HEK293 (cell line): ENCODE data around the gene CNOT4.
A peak's percentile ranks its signal among the peaks of the same experiment; 100 is the strongest.
"Not testable (repeated sequence)": the region's sequence is repeated elsewhere in the genome, so short reads cannot be mapped to it uniquely, and the experiment has no call there.

Experiments
- CTCF ChIA-PET: fragments of 350-600 bp; formaldehyde crosslinking; extraction: SDS; loops from one replicate; lab custom pipeline; 2021; ENCODE audit warnings: antibody characterized with exemption; lab: Yijun Ruan, JAX
- POLR2A ChIA-PET: fragments of 300-600 bp; formaldehyde crosslinking; extraction: SDS; loops from one replicate; lab custom pipeline; 2020; ENCODE audit warnings: antibody characterized with exemption, inconsistent platforms; lab: Yijun Ruan, JAX
- H3K27ac ChIP-seq: fragments of 200-500 bp; sonication (Bioruptor generic); 2 replicates; pipeline ENCODE4 v1.5.1; 2014; ENCODE audit warnings: low read depth, low read length, control low read depth, inconsistent platforms; ENCODE audit errors: extremely low read depth
- H3K36me3 ChIP-seq, 2 experiments: fragments of 200-500 bp in 1 of 2; sonication (Bioruptor generic) in 1 of 2; 1 replicate in 1 of 2; 2 replicates in 1 of 2; pipeline ENCODE4 v1.5.1; 2014 to 2017; ENCODE audit warnings: inconsistent platforms in 2 of 2, low read length in 2 of 2; ENCODE audit not compliant: control insufficient read depth in 2 of 2, insufficient read depth in 1 of 2
- H3K4me1 ChIP-seq: fragments of 200-500 bp; sonication (Bioruptor generic); 2 replicates; pipeline ENCODE4 v1.5.1; 2014; ENCODE audit warnings: mild to moderate bottlenecking, low read length, inconsistent platforms; ENCODE audit not compliant: control insufficient read depth, insufficient read depth
- H3K4me3 ChIP-seq: 2 replicates; pipeline ENCODE4 v1.5.1; 2011; ENCODE audit warnings: low read depth, mild to moderate bottlenecking, control low read depth, low read length, moderate library complexity
- H3K9me3 ChIP-seq: fragments of 200-500 bp; sonication (Bioruptor generic); 2 replicates; pipeline ENCODE4 v1.5.1; 2014; ENCODE audit warnings: low read depth, low read length, inconsistent platforms; ENCODE audit not compliant: control insufficient read depth, insufficient read depth
- HOXC10 ChIP-seq: sonication (generic); formaldehyde crosslinking; IDR thresholded peaks from 2 replicates; pipeline ENCODE4 v1.8.1; 2023; ENCODE audit warnings: mild to moderate bottlenecking, missing genetic modification reagents
- KLF17 ChIP-seq: fragments of 450-650 bp; formaldehyde crosslinking; IDR thresholded peaks from 2 replicates; pipeline ENCODE4 v1.5.1; 2016; ENCODE audit warnings: missing biosample characterization, missing genetic modification characterization
- RBAK ChIP-seq: fragments of 450-650 bp; formaldehyde crosslinking; IDR thresholded peaks from 2 replicates; pipeline ENCODE4 v1.5.1; 2016; ENCODE audit warnings: missing biosample characterization, missing genetic modification characterization
- ZBTB26 ChIP-seq: fragments of 450-650 bp; formaldehyde crosslinking; optimal IDR thresholded peaks from 2 replicates; pipeline ENCODE3; 2016; ENCODE audit warnings: missing biosample characterization, mild to moderate bottlenecking, missing genetic modification characterization
- ZBTB48 ChIP-seq: fragments of 450-650 bp; formaldehyde crosslinking; IDR thresholded peaks from 2 replicates; pipeline ENCODE4 v1.5.1; 2016; ENCODE audit warnings: missing biosample characterization, missing genetic modification characterization
- ZNF121 ChIP-seq: fragments of 450-650 bp; formaldehyde crosslinking; IDR thresholded peaks from 2 replicates; pipeline ENCODE4 v1.5.1; 2016; ENCODE audit warnings: missing biosample characterization, missing genetic modification characterization
- ZNF132 ChIP-seq: fragments of 450-650 bp; formaldehyde crosslinking; IDR thresholded peaks from 2 replicates; pipeline ENCODE4 v1.5.1; 2017; ENCODE audit warnings: missing biosample characterization, missing genetic modification characterization, borderline replicate concordance
- ZNF211 ChIP-seq: fragments of 450-650 bp; formaldehyde crosslinking; IDR thresholded peaks from 2 replicates; pipeline ENCODE4 v1.5.1; 2016; ENCODE audit warnings: low read depth, missing biosample characterization, missing genetic modification characterization
- ZNF311 ChIP-seq: fragments of 450-650 bp; formaldehyde crosslinking; IDR thresholded peaks from 2 replicates; pipeline ENCODE4 v1.5.1; 2017; ENCODE audit warnings: missing biosample characterization, missing genetic modification characterization, borderline replicate concordance
- ZNF37A ChIP-seq: fragments of 450-650 bp; IDR thresholded peaks from 2 replicates; pipeline ENCODE4 v1.5.1; 2018; ENCODE audit warnings: missing biosample characterization, missing genetic modification characterization
- ZNF529 ChIP-seq: fragments of 450-650 bp; formaldehyde crosslinking; IDR thresholded peaks from 2 replicates; pipeline ENCODE4 v1.5.1; 2017; ENCODE audit warnings: missing genetic modification characterization, missing biosample characterization; ENCODE audit not compliant: insufficient replicate concordance
- ZNF544 ChIP-seq: fragments of 450-650 bp; formaldehyde crosslinking; IDR thresholded peaks from 2 replicates; pipeline ENCODE4 v1.5.0; 2017; ENCODE audit warnings: missing biosample characterization, missing genetic modification characterization
- ZNF843 ChIP-seq: fragments of 450-650 bp; formaldehyde crosslinking; IDR thresholded peaks from 2 replicates; pipeline ENCODE4 v1.5.1; 2016; ENCODE audit warnings: missing biosample characterization, missing genetic modification characterization
- TF ChIP-seq, protein P1 (sequence below): sonication (generic); formaldehyde crosslinking; IDR thresholded peaks from 2 replicates; pipeline ENCODE4 v1.8.1; 2022; ENCODE audit warnings: mild to moderate bottlenecking, moderate library complexity, missing genetic modification reagents
- TF ChIP-seq, protein P2 (sequence below): fragments of 450-650 bp; formaldehyde crosslinking; IDR thresholded peaks from 2 replicates; pipeline ENCODE4 v1.5.1; 2017; ENCODE audit warnings: missing biosample characterization, missing genetic modification characterization
- TF ChIP-seq, protein P3 (sequence below): fragments of 450-650 bp; formaldehyde crosslinking; IDR thresholded peaks from 2 replicates; pipeline ENCODE4 v1.5.1; 2016; ENCODE audit warnings: missing biosample characterization, missing genetic modification characterization, low read depth
- TF ChIP-seq, protein P4 (sequence below): fragments of 450-650 bp; formaldehyde crosslinking; IDR thresholded peaks from 2 replicates; pipeline ENCODE4 v1.5.1; 2016; ENCODE audit warnings: missing biosample characterization, missing genetic modification characterization

The CNOT4 gene

GRCh38 chr7:135475521-135475920 is 34.4 kb downstream of the CNOT4 start:
- POLR2A ChIA-PET = no interaction called here
- CTCF ChIA-PET = interaction anchor here (0.7 to 1.1 kb wide), 2 partner anchors 38 to 201 kb away, joined by 3 read pairs; no protein-coding TSS in a partner anchor
- TF ChIP-seq ZNF121 = 0 out of 2 replicates have a peak, but pooled peaks have one; percentile 47
- no peak for TF ChIP-seq RBAK (tag by site-specific recombination)
- no peak for TF ChIP-seq HOXC10 (CRISPR knock-in tag)
- TF ChIP-seq, protein P1, sequence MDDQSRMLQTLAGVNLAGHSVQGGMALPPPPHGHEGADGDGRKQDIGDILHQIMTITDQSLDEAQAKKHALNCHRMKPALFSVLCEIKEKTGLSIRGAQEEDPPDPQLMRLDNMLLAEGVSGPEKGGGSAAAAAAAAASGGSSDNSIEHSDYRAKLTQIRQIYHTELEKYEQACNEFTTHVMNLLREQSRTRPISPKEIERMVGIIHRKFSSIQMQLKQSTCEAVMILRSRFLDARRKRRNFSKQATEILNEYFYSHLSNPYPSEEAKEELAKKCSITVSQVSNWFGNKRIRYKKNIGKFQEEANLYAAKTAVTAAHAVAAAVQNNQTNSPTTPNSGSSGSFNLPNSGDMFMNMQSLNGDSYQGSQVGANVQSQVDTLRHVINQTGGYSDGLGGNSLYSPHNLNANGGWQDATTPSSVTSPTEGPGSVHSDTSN = no peak
- TF ChIP-seq, protein P2, sequence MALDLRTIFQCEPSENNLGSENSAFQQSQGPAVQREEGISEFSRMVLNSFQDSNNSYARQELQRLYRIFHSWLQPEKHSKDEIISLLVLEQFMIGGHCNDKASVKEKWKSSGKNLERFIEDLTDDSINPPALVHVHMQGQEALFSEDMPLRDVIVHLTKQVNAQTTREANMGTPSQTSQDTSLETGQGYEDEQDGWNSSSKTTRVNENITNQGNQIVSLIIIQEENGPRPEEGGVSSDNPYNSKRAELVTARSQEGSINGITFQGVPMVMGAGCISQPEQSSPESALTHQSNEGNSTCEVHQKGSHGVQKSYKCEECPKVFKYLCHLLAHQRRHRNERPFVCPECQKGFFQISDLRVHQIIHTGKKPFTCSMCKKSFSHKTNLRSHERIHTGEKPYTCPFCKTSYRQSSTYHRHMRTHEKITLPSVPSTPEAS (tag by site-specific recombination) = peak; percentile 33
- no peak for TF ChIP-seq ZNF211 (tag by site-specific recombination)

DNA sequence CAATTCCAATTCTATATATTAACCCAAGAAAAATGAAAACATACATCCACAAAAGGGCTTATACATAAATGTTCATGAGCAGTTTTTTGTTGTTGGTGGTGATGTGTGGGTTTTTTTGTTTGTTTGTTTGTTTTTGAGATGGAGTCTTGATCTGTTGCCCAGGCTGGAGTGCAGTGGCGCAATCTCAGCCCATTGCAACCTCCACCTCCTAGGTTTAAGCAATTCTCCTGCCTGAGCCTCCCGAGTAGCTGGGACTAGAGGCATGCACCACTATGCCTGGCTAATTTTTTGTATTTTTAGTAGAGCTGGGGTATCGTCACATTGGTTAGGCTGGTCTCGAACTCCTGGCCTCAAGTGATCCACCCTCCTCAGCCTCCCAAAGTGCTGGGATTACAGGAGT is 40.2 kb downstream of the CNOT4 start:
- H3K4me3 ChIP-seq, H3K4me1 ChIP-seq, POLR2A ChIA-PET, H3K27ac ChIP-seq, H3K36me3 ChIP-seq, H3K9me3 ChIP-seq: not testable (repeated sequence)
- peak; percentile 56 for TF ChIP-seq ZNF121
- CTCF ChIA-PET = interaction anchor here (0.6 to 0.9 kb wide), 2 partner anchors 28 to 35 kb away, joined by 3 to 5 read pairs; no protein-coding TSS in a partner anchor

More at GRCh38 chr7:135475521-135475920, 34.4 kb downstream of the CNOT4 start:
- no peaks in the 10 kb centered on the region for H3K9me3 ChIP-seq
- H3K4me1 ChIP-seq = no peaks in the 10 kb centered on the region
- no peaks in the 10 kb centered on the region; a peak in 1 of 3 replicates for H3K36me3 ChIP-seq
- no peak overlapping the region for H3K27ac ChIP-seq
- no peak overlapping the region for H3K4me3 ChIP-seq

- no peaks in the 10 kb centered on the region for H3K36me3 ChIP-seq
- no peaks in the 10 kb centered on the region for H3K4me1 ChIP-seq
- H3K9me3 ChIP-seq = no peaks in the 10 kb centered on the region
- TF ChIP-seq ZNF37A = no peak
- peak; percentile 66; the same call in 1 of the 2 replicates for TF ChIP-seq ZNF121
- no peak overlapping the region for H3K4me3 ChIP-seq
- POLR2A ChIA-PET = no interaction called here
- CTCF ChIA-PET = no interaction called here
- no peak overlapping the region for H3K27ac ChIP-seq
Measured at GRCh38 chr7:135467207-135467711, 42.6 kb downstream of the CNOT4 start.

DNA sequence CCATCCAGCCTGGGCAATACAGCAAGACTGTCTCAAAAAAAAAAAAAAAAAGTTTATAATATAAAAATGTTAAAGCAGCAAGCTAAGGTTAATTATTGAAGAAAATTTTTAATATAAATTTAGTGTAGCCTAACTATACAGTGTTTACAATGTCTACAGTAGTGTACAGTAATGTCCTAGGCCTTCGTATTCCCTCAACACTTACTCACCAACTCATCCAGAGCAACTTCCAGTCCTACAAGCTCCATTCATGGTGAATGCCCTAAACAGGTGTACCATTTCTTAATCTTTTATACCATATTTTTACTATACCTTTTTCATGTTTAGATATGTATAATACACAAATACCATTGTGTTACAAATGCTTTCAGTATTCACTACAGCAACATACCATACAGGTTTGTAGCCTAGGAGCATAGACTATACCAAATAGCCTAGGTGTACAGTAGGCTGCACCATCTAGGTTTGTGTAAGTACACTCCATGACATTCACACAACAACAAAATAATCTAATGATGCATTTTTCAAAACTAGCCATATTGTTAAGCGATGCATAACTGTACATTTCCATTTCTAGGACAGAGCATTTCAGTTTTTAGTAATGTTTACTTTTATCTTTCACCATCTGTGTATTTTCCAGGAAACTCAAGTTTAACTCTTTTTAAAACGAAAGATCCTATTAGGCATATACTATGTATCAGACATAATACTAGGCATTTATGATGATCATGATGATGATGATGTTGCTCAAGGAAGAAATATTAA is 43.3 kb downstream of the CNOT4 start:
- Histone ChIP-seq H3K4me3 (no peak overlapping the region), H3K36me3 (no peaks in the 10 kb centered on the region), H3K27ac (no peak overlapping the region), H3K9me3 (no peaks in the 10 kb centered on the region), H3K4me1 (no peaks in the 10 kb centered on the region)
- POLR2A ChIA-PET = interaction anchor here (0.7 kb wide), 1 partner anchor 33 kb away, joined by 4 read pairs; no protein-coding TSS in a partner anchor
- CTCF ChIA-PET = interaction anchor here (1.5 kb wide), 1 partner anchor 13 kb away, joined by 5 read pairs; no protein-coding TSS in a partner anchor
- TF ChIP-seq ZNF544 (tag by site-specific recombination) (no peak), KLF17 (tag by site-specific recombination) (no peak), ZNF843 (tag by site-specific recombination) (no peak), ZNF132 (tag by site-specific recombination) (no peak), ZBTB48 (tag by site-specific recombination) (no peak), ZNF529 (tag by site-specific recombination) (no peak), ZNF311 (tag by site-specific recombination) (no peak), ZBTB26 (tag by site-specific recombination) (no peak)
- TF ChIP-seq, protein P3, sequence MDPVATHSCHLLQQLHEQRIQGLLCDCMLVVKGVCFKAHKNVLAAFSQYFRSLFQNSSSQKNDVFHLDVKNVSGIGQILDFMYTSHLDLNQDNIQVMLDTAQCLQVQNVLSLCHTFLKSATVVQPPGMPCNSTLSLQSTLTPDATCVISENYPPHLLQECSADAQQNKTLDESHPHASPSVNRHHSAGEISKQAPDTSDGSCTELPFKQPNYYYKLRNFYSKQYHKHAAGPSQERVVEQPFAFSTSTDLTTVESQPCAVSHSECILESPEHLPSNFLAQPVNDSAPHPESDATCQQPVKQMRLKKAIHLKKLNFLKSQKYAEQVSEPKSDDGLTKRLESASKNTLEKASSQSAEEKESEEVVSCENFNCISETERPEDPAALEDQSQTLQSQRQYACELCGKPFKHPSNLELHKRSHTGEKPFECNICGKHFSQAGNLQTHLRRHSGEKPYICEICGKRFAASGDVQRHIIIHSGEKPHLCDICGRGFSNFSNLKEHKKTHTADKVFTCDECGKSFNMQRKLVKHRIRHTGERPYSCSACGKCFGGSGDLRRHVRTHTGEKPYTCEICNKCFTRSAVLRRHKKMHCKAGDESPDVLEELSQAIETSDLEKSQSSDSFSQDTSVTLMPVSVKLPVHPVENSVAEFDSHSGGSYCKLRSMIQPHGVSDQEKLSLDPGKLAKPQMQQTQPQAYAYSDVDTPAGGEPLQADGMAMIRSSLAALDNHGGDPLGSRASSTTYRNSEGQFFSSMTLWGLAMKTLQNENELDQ (tag by site-specific recombination) = no peak
- TF ChIP-seq, protein P4, sequence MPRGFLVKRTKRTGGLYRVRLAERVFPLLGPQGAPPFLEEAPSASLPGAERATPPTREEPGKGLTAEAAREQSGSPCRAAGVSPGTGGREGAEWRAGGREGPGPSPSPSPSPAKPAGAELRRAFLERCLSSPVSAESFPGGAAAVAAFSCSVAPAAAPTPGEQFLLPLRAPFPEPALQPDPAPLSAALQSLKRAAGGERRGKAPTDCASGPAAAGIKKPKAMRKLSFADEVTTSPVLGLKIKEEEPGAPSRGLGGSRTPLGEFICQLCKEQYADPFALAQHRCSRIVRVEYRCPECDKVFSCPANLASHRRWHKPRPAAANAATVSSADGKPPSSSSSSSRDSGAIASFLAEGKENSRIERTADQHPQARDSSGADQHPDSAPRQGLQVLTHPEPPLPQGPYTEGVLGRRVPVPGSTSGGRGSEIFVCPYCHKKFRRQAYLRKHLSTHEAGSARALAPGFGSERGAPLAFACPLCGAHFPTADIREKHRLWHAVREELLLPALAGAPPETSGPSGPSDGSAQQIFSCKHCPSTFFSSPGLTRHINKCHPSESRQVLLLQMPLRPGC (tag by site-specific recombination) = no peak
